Activated CD4-positive, alpha-beta T cell treated with anti-CD3 and anti-CD28 coated beads, Interleukin-2, amount 50 U/mL, for 16 hours (primary cell): ENCODE results near the gene SART1.
"Not testable (repeated sequence)": the region's sequence is repeated elsewhere in the genome, so short reads cannot be mapped to it uniquely, and the experiment has no call there.

Source experiments
- DNase-seq: peaks from one replicate; pipeline ENCODE4 v3.0.0-alpha.2; 2020

SART1 gene

GRCh38 chr11:66002648-66003225, 41.2 kb downstream of the SART1 start:
- DNase-seq = no peak

DNA sequence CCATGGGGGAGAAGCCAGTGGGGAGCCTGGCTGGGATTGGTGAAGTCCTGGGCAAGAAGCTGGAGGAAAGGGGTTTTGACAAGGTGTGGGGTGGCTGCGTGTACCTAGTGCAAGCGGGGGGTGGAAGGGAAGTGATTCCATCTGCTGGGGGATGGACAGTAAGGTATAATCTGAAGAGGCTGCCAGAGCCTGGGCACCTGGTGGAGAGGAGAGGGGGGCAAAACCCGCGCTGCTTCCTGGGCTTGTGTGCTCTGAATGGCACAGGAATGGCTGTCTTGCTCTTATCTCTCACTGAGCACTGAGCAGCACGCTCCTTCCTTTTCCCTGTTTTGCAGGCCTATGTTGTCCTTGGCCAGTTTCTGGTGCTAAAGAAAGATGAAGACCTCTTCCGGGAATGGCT, 41.8 kb downstream of the SART1 start:
- DNase-seq = no peak

DNA sequence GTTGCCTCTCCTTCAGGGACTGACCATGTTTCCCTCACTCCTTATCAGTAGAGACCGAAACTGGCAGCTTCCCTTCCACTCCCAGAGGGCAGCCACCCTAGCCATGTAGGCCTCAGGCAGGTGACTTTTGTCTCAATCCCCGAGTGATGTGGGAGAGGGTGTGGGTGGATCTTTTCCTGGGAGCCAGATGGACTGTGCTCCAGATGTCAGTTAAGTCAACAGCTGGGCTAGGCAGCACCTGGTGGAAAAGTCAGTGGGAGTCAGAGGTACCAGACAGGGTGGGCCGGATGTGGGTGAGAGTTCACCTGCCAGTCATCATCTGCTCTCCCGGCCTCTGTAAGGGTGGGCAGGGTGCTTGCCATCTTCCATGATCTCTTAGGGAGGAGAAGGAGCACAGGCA, 42.7 kb downstream of the SART1 start:
- DNase-seq = no peak

DNA sequence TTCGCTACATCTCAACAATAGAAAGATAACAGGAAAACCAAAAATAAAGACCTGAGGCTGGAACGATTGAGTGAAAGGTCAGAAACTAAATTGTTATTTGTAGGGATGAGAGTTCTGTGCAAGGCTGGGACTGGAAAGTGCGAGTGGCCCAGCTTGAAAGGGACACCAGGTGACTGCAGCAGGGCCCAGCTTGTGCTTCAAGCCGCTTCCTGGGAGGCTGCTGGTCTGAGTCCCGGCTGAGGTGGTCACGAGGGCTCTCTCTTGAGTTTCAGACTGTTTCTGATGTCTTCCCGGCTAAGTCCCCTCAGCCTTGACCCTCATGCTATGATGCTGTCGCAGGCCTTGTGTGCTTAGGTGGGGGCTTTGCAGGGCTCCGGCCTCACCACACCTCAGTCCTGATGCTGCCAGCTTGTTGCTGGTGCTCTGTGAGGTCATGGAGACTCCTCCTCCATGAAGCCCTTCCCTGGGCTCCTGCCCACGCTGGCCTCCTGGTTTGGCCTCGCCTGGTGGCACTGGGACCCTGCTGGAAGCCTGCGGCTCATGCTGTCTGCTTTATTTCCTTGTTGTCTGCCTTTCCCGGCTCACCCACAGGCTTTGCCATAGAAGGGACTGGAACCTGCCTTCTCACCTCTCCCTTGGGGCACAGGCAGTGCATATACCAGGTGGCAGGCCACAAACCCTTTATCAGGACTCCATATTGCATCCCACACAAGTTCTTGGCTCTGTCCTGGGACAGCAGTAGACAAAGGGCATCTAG, 44.8 kb downstream of the SART1 start:
- DNase-seq = no peak

DNA sequence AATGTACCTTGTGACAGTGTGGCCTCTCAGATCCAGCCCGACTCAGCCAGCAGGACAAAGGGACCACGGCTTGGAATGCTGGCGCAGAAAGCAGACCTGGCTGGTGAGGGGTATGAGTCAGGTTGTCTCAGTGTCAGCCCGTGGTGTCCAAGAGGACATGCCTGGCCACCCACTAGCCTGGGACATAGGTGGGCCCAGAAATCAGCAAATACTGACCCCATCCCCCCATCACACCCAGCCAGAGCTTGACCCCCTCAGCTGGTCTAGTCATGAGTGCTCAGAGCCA, 45.3 kb downstream of the SART1 start:
- DNase-seq = no peak

- DNase-seq = no peak
Observed at GRCh38 chr11:66007201-66007634, 45.7 kb downstream of the SART1 start.

GRCh38 chr11:66008095-66008467, 46.5 kb downstream of the SART1 start:
- DNase-seq = no peak

DNA sequence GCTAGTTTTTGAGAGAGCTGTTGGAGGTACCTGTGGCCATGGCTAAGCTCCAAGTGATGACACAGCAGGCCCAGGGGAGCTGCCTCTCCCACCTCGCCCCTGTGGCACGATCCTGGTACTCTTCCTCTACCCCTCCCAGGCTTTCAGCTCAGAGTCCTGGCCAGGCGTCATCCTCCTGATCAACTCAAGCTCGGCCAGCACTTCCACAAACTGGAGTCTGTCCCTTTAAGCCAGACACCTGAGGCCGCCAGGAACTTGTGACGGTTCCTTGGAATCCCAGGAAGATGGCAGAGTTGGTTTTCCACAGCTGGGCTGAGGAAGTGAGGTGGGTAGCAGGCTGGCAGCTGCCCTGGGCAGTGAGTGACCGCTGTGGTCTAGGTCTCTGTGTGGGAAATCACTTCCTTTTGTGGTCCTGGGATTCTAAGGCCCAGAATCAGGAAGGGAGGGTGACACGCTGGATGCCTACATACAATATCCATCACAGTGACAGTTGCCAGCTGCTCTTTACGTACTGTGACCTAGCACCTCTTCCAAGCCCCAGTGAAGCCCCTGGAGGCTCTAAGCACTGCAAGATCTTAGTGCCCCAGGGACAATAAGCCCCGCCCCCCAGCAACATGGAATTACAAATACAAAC, 47.1 kb downstream of the SART1 start:
- DNase-seq = no peak

DNA sequence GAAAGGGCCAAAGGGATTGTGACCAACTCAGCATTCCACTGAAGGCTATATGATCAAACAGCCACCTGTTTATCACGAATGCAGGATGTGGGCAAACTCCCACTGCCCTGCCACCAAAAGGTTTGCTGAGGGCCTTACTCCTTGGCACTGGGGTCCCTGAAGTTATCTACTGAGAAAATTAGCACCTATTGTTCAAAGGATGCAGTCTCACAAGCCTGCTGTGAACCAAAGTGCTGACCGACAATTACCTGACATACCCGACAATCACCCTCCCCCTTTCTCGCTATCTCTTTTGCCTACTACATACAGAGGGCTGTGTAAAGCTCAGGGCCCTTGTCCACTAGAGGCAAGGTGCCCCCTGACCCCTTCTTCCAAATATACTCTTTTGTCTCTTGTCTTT, 48.5 kb downstream of the SART1 start:
- not testable (repeated sequence) for DNase-seq

DNA sequence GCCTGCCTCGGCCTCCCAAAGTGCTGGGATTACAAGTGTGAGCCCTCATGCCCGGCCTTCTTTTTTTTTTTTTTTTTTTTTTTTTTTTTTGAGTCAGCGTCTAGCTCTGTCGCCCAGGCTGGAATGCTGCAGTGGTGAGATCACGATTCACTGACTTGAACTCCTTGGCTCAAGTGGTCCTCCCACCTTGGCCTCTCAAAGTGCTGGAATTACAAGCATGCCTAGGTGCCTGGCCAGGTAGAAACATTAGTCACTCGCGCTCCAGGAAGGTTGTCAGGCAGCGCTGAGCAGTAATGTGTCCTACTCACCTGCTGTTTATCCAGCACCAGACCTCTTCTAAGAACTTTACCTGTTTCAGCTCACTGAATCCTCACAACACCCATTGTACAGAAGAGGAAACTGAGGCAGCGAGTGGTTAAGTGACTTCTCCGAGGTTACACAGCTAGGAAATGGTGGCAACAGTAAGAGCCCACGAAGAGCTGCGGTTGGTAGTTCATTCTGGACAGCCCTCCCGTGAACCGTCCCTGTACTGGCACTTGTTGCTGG, 49.8 kb downstream of the SART1 start:
- DNase-seq = no peak

- no peak for DNase-seq
Observed at GRCh38 chr11:66011785-66012303, 50.3 kb downstream of the SART1 start, which contains the start of gene CST6. Gene CST6, plus strand, starts transcription at chr11:66012008. Its CDS starts 37 bp downstream, at chr11:66012045.

DNA sequence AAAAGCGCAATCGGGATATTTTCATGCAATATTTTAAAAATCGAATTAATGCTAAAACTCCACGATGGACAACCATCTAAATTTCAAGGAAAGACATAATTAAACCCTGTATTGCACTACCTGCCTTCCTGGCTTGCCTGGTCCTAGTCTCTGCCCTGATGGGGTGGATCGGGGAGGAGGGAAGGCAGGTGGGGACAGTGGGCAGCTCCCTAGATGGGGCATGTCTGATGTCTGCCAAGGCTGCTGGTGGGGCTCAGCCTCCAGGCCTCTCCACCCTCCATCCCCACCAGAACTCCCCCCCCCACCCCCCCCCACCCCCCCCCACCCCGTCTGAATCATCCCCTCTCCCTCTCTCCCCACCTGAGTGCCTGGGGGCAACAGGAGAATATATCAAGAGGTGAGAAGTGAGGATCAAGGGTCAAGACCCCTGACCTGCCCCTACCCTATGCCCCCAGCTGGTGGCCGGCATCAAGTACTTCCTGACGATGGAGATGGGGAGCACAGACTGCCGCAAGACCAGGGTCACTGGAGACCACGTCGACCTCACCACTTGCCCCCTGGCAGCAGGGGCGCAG, 50.9 kb downstream of the SART1 start:
- no peak for DNase-seq

DNA sequence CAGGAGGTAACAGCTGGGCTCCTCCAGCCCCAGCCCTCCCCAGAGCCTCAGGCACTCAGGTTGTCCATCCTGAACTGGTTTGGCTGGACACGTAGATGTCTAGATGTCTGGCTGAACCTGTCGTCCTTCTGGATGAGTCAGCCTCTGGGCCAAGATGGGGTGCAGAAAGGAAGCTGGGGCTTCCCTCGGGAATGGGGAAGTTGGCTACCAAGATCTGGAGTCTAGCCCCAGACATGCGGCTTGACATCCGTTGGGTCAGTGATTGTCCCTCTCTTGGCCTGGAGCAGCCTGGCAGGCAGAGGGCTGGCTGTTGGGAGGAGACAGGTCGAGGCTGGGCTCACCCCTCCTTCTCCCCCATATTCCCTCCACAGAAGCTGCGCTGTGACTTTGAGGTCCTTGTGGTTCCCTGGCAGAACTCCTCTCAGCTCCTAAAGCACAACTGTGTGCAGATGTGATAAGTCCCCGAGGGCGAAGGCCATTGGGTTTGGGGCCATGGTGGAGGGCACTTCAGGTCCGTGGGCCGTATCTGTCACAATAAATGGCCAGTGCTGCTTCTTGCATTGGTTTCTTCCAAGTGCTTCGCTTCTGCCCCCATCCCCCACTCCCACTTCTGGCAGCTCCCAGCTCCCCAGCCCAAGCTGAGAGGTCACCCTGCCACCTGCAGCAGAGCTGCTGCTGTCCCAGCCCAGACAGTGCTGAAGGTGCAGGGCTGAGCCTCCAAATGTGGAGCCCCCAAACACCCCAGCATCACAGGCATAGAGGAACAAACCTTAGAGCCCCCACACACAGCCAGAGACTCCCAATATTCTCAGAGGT, 51.6 kb downstream of the SART1 start:
- DNase-seq = no peak

DNA sequence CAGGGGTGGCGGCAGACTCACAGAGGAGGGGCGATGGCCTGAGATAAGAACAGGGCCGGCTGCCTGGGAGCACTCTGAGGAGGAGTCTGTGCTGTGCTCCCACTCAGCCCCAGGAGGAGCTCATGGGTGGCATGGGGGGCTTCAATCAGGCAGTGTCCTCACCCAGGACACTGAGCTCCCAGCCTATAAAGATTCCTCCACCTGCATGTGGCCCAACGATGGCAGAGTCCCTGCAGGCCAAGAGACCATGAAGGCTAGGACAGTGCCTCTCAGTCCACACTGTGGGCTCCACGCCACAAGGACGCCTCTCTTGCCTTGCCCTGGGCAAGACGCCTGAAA, 52.2 kb downstream of the SART1 start:
- no peak for DNase-seq

DNA sequence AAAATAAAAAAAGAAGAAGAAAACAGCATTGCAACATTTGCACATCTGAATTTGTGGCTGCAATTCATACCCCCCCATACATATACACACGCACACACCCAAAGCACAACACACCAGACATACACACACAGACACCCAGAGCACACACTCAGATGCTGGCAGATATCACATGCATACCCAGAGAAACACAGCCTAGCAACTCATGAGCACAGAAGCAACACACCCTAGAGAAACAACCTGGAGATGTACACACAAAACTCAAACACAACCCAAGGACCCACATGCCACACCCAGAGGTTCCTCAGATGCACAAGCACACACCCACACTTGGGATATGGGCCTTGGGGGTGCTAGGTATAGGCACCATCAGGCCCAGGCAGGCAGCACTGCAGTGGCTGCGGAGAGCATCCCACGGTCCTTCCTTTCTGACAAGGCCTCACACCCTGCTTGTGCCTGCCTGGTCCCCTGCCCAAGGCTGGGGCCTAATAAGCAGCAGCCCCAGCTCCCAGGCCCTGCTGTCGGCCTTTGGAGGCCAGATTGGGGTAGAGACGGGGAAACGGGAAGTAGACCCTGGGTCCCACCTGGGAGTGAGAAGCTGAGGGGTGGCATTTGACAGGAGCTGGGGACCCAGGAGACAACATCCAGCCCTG, 53.4 kb downstream of the SART1 start:
- no peak for DNase-seq

GRCh38 chr11:66015454-66015881, 53.9 kb downstream of the SART1 start:
- DNase-seq = no peak

DNA sequence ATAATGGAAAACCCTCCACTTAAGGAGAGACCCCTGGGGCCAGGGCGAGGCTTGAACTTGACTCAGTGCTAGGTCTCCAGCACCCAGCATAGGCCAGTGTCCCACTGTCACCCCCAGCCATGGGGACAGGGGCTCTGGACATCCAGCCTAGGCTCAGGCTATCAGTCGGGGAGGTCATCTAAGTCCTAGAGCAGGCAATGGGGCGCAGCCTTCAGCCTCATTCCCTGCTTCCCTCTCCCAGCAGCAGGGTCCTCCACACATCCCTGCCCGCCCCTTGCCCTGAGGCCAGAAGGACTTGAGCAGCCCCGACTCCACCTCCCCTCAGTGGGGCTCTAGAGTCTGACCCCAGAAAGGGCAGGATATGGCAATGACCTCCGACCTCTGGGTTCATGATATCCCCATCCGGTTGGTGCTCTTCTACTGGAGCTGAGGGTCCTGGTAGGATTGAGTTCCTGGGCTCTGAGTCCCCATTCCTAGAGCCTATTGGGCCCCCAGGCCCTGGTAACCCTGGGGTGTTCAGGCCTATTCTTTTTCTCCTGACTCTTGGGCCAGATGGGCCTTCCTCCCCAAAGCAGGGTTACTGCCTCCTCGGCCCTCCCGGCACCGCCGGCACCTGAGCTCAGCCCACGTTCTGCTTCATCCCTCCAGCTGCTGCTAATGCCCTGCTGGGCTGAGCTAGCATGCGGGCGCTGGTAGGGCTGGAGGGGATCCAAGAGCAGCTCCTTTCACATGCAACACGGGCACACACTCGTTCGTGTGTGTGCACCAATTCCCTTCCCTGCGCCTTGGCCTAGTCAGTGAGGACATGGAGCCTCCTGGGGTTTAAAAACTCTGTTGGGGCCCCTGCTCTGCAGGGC, 54.6 kb downstream of the SART1 start:
- DNase-seq = no peak

GRCh38 chr11:66016793-66017177, 55.3 kb downstream of the SART1 start:
- DNase-seq = no peak

- DNase-seq = no peak
Observed at GRCh38 chr11:66017321-66017720, 55.8 kb downstream of the SART1 start.

- DNase-seq = no peak
Observed at GRCh38 chr11:66020212-66020611, 58.7 kb downstream of the SART1 start.
